ENCODE results near the gene PDPK1.

PDPK1 gene

DNA sequence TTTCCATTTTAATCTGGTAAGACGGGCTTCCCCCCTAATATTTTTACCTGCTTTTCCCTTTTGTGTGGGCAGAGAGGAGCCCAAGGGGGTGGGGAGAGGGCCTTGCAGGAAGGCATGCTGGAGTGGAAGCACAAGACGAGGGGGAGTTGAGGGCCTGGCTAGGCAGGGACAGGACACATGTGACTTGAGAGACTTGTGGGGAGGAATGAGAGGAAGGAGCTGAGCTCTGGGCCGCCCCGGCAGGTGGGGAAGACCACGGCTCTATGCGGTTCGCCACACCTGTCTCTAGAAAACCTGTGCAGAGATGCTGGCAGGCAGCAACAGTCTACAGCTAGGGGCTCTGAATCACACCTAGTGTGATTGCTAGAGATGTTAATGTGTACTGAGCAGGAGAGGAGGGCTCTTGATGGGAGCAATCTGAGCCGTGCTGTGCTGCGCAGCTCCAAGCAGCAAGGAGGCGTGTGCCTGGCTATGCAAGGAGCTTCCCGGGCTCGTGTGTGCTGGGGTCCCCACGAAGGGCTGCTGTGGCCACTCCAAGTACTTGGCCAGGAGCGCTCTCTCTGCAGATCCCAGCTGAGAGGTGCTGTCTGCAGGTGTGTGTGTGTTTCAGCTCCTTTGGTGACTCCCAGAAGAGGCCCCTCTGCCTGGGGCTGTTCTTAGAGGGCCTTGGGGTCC lies 50.2 kb downstream of the PDPK1 start:
- H3K4me2 ChIP-seq: no peak overlapping the region
- no peak overlapping the region for H3K4me3 ChIP-seq (IDR thresholded peaks at IDR 0.05; ENCODE audit: insufficient read depth, low read depth, low read length)
- no peak overlapping the region for H2AFZ ChIP-seq (ENCODE audit: low read depth)
- no peaks in the 10 kb centered on the region for H3K4me1 ChIP-seq (ENCODE audit: low read depth, poor library complexity, severe bottlenecking)
- no peaks in the 10 kb centered on the region for H4K20me1 ChIP-seq (ENCODE audit: insufficient read depth)
- no peaks in the 10 kb centered on the region for H3K27me3 ChIP-seq (ENCODE audit: insufficient read depth, low read depth)
- TF ChIP-seq, protein P1, sequence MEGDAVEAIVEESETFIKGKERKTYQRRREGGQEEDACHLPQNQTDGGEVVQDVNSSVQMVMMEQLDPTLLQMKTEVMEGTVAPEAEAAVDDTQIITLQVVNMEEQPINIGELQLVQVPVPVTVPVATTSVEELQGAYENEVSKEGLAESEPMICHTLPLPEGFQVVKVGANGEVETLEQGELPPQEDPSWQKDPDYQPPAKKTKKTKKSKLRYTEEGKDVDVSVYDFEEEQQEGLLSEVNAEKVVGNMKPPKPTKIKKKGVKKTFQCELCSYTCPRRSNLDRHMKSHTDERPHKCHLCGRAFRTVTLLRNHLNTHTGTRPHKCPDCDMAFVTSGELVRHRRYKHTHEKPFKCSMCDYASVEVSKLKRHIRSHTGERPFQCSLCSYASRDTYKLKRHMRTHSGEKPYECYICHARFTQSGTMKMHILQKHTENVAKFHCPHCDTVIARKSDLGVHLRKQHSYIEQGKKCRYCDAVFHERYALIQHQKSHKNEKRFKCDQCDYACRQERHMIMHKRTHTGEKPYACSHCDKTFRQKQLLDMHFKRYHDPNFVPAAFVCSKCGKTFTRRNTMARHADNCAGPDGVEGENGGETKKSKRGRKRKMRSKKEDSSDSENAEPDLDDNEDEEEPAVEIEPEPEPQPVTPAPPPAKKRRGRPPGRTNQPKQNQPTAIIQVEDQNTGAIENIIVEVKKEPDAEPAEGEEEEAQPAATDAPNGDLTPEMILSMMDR (conservative IDR thresholded peaks at IDR 0.05; ENCODE audit: low read depth, low read length): no peak
- H3K27ac ChIP-seq: no peak overlapping the region
- peaks cover 4% of the 10 kb centered on the region; the same call in 1 of the 2 replicates for H3K36me3 ChIP-seq (ENCODE audit: insufficient read depth)
- no peak overlapping the region for H3K9ac ChIP-seq
- H3K79me2 ChIP-seq (ENCODE audit: insufficient read depth, low read depth): no peaks in the 10 kb centered on the region

DNA sequence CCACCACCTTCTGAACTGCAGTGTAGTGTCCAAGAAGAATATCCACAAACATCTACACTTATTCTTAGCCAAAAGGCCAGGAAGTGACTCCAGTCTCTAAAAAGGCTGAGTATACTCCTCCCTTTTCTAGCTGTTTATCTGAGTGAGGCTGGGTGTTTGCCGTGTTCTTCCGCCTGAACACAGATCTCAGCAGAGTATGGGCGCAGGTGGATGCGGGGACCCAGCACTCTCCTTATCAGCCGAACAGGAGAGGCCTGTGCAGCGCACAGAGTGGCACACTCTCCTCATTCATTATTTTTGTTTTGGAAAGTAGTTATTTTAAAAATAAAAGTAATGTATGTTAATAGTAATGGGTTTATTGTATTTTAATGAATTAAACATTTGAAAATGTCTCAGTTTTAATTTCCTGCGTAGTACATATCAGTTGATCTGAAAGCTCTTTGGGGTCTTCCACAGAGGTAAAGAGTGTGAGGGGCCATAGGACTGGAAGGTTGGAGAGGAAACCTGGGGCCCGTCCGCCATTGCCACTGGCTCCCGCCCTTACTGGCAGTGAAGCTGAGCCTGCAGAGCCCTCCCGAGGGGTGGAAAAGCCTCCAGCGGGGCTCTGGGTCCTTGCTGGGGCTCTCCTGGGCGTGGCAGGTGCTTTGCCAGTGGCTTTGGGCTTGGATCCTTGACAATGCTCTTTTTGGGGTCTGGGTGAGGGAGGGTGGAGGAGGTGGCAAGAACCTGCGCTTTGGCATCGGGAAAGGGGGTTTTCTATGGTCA lies 53.8 kb downstream of the PDPK1 start:
- TF ChIP-seq, protein P1 (conservative IDR thresholded peaks at IDR 0.05; ENCODE audit: low read depth, low read length): no peak
- H3K36me3 ChIP-seq (ENCODE audit: insufficient read depth): peaks cover 1% of the 10 kb centered on the region; the same call in 1 of the 2 replicates
- H3K4me3 ChIP-seq (IDR thresholded peaks at IDR 0.05; ENCODE audit: insufficient read depth, low read depth, low read length): no peak overlapping the region
- no peaks in the 10 kb centered on the region for H3K27me3 ChIP-seq (ENCODE audit: insufficient read depth, low read depth)
- H3K4me1 ChIP-seq (ENCODE audit: low read depth, poor library complexity, severe bottlenecking): no peaks in the 10 kb centered on the region
- no peaks in the 10 kb centered on the region for H4K20me1 ChIP-seq (ENCODE audit: insufficient read depth)
- H3K4me2 ChIP-seq: no peak overlapping the region
- H3K79me2 ChIP-seq (ENCODE audit: insufficient read depth, low read depth): no peaks in the 10 kb centered on the region
- no peak overlapping the region for H2AFZ ChIP-seq (ENCODE audit: low read depth)
- H3K27ac ChIP-seq: no peak overlapping the region
- H3K9ac ChIP-seq: no peak overlapping the region

DNA sequence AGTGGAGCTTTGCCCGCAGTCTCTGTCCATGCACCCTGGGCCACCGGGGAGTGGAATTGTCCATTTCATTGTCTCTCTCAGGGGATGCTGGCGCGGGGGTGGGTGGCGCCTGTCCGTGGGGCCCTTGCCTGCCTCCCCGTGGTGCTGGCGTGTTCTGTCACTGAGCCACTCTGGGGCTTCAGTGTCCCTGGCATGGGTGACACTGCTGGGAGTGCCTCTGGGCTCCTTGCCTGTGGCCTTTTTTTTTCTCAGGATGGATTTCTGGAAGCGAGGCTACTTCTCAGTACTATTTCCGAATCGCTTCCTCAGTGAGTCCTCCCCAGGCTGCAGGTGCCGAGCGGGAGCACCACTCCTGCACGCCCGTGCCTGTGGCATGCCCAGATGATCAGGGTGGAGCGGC lies 55.0 kb downstream of the PDPK1 start:
- Histone ChIP-seq H3K79me2 (ENCODE audit: insufficient read depth, low read depth) (no peaks in the 10 kb centered on the region), H3K27ac (no peak overlapping the region), H3K36me3 (ENCODE audit: insufficient read depth) (no peaks in the 10 kb centered on the region), H3K27me3 (ENCODE audit: insufficient read depth, low read depth) (no peaks in the 10 kb centered on the region), H3K4me2 (no peak overlapping the region), H2AFZ (ENCODE audit: low read depth) (no peak overlapping the region), H3K4me1 (ENCODE audit: low read depth, poor library complexity, severe bottlenecking) (no peaks in the 10 kb centered on the region), H3K9ac (no peak overlapping the region), H4K20me1 (ENCODE audit: insufficient read depth) (no peaks in the 10 kb centered on the region), H3K4me3 (IDR thresholded peaks at IDR 0.05; ENCODE audit: insufficient read depth, low read depth, low read length) (no peak overlapping the region)
- TF ChIP-seq, protein P1 (conservative IDR thresholded peaks at IDR 0.05; ENCODE audit: low read depth, low read length): no peak

DNA sequence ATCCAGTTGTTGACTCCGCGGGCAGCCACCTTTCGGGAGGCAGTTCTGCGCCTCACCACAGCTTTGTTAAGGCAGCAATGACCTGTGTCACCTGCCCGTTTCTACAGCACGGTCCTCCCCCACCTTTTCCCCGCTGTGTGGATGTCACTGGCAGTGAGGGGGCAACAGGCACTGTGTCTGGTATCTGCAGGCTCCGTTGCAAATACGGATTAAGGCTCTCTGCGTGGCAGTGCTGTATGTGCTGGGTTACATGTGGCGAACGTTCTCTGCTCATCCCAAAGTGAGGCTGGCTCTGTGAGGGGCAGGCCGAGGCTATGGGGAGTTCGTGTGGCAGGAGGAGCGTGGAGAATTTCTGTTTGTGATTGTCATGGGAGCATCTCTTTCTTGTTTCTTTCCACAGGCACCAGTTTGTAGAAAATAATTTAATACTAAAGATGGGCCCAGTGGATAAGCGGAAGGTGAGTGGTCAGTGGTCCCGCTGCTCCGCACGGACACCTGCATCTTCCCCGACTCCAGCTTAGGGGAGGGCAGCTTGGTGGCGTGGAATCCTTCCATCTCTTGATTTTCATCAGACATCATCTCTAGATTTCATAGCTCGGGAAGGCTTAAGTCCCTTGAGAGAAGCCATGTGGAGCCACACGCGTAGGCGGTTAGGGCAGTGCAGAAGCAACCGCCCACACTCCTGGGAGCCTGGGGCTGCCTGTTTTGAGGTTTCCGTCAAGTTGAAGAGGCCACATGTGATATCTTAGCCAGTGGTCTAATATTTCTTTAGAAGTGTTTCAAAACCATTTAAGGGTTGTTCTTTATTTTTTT lies 57.8 kb downstream of the PDPK1 start:
- H3K4me2 ChIP-seq: no peak overlapping the region

More for the DNA sequence above, 57.8 kb downstream of the PDPK1 start:
- Histone ChIP-seq H3K36me3 (ENCODE audit: insufficient read depth) (no peaks in the 10 kb centered on the region), H3K79me2 (ENCODE audit: insufficient read depth, low read depth) (no peaks in the 10 kb centered on the region), H3K4me3 (IDR thresholded peaks at IDR 0.05; ENCODE audit: insufficient read depth, low read depth, low read length) (no peak overlapping the region), H2AFZ (ENCODE audit: low read depth) (no peak overlapping the region), H3K9ac (no peak overlapping the region), H4K20me1 (ENCODE audit: insufficient read depth) (no peaks in the 10 kb centered on the region), H3K27ac (no peak overlapping the region), H3K27me3 (ENCODE audit: insufficient read depth, low read depth) (no peaks in the 10 kb centered on the region), H3K4me1 (ENCODE audit: low read depth, poor library complexity, severe bottlenecking) (no peaks in the 10 kb centered on the region)
- TF ChIP-seq, protein P1 (conservative IDR thresholded peaks at IDR 0.05; ENCODE audit: low read depth, low read length): no peak
